Endodermal cell (in vitro differentiated cells): ENCODE results near the gene CAMKK2. TPM values are rescaled to one million over a fixed set of nuclear protein-coding genes. Genes with fewer than 3 reads are reported as not detected.

Source experiments
- DNase-seq: peaks from one replicate; pipeline ENCODE4 v3.0.0-alpha.2; 2017
- H3K27ac ChIP-seq: 2 replicates; pipeline ENCODE4 v1.5.1; 2013; ENCODE audit warnings: mild to moderate bottlenecking, low read depth, low read length, moderate library complexity
- H3K27me3 ChIP-seq: 2 replicates; pipeline ENCODE4 v1.6.1; 2013; ENCODE audit warnings: mild to moderate bottlenecking, low read length, moderate library complexity; ENCODE audit not compliant: insufficient read depth, control insufficient read depth, poor library complexity, severe bottlenecking
- H3K36me3 ChIP-seq: 2 replicates; pipeline ENCODE4 v1.7.0; 2013; ENCODE audit warnings: mild to moderate bottlenecking, low read length, moderate library complexity; ENCODE audit not compliant: control insufficient read depth, insufficient read depth
- H3K4me1 ChIP-seq: one replicate; pipeline ENCODE4 v1.7.0; 2013; ENCODE audit warnings: low read length; ENCODE audit not compliant: control insufficient read depth, insufficient read depth
- H3K4me3 ChIP-seq: 2 replicates; pipeline ENCODE4 v1.5.1; 2013; ENCODE audit warnings: mild to moderate bottlenecking, low read length, moderate library complexity
- H3K9ac ChIP-seq: 2 replicates; pipeline ENCODE4 v1.6.1; 2013; ENCODE audit warnings: mild to moderate bottlenecking, low read length, moderate library complexity; ENCODE audit not compliant: poor library complexity, severe bottlenecking; ENCODE audit errors: extremely low read depth
- H3K9me3 ChIP-seq: 2 replicates; pipeline ENCODE4 v1.6.1; 2013; ENCODE audit warnings: mild to moderate bottlenecking, low read length, moderate library complexity; ENCODE audit not compliant: control insufficient read depth
- H3K27ac Mint-ChIP-seq: 2 replicates; pipeline ENCODE4 v1.8.0; 2020; ENCODE audit warnings: mixed read lengths
- H3K27me3 Mint-ChIP-seq: 2 replicates; pipeline ENCODE4 v1.8.0; 2021; ENCODE audit warnings: mild to moderate bottlenecking, mixed read lengths; ENCODE audit not compliant: insufficient read depth
- H3K36me3 Mint-ChIP-seq: 2 replicates; pipeline ENCODE4 v1.8.0; 2020; ENCODE audit warnings: low read depth, mixed read lengths
- H3K4me1 Mint-ChIP-seq: 2 replicates; pipeline ENCODE4 v1.8.0; 2020; ENCODE audit warnings: mixed read lengths
- H3K4me3 Mint-ChIP-seq: 2 replicates; pipeline ENCODE4 v1.8.0; 2020; ENCODE audit warnings: mild to moderate bottlenecking, moderate library complexity, mixed read lengths
- H3K9me3 Mint-ChIP-seq: 2 replicates; pipeline ENCODE4 v1.8.0; 2020; ENCODE audit warnings: mild to moderate bottlenecking, mixed read lengths
- WGBS, 2 experiments: methylation state at CpG; one replicate each; pipeline versions ENCODE4 v1.1.5 to v1.1.7; 2013; ENCODE audit warnings: missing lambda C conversion rate in 2 of 2, mixed read lengths in 1 of 2; ENCODE audit not compliant: insufficient coverage in 1 of 2, insufficient read length in 1 of 2; 5-methylcytosine and 5-hydroxymethylcytosine counted together
- total RNA-seq, 2 donors: library from RNA; stranded (reverse); fragmentation: NEBNext Ultra II Directional in 1 of 2; extraction: Animal tissue kit (Norgen Biotek cat#: 25700) in 1 of 2; gene quantifications; 2 replicates in 1 of 2; 3 replicates in 1 of 2; pipeline ENCODE4 v1.2.1, GENCODE V29; 2021
- TF ChIP-seq, protein P1 (sequence below): fragments of 200-600 bp; sonication (generic); conservative IDR thresholded peaks from 2 replicates; pipeline ENCODE4 v1.5.0; 2021; ENCODE audit warnings: antibody characterized with exemption, mild to moderate bottlenecking

Gene CAMKK2
- total RNA-seq, 2 donors from 2014 or later: 95.8 to 113 TPM

- Histone ChIP-seq H3K4me1 (no peaks in the 10 kb centered on the region), H3K9me3 (no peaks in the 10 kb centered on the region), H3K36me3 (peaks cover 75% of the 10 kb centered on the region), H3K4me3 (no peak overlapping the region), H3K27ac (no peak overlapping the region), H3K9ac (no peak overlapping the region), H3K27me3 (no peaks in the 10 kb centered on the region)
- H3K36me3 Mint-ChIP-seq: peaks cover 77% of the 10 kb centered on the region
- no peak overlapping the region for H3K27ac Mint-ChIP-seq
- no peaks in the 10 kb centered on the region for H3K4me1 Mint-ChIP-seq
- no peak overlapping the region for H3K4me3 Mint-ChIP-seq
- WGBS, 2 experiments: 84 to 95% methylated on average over 4 to 10 of the region's 10 CpGs
- H3K9me3 Mint-ChIP-seq: no peaks in the 10 kb centered on the region
- no peaks in the 10 kb centered on the region for H3K27me3 Mint-ChIP-seq
- no peak for DNase-seq
- TF ChIP-seq, protein P1, sequence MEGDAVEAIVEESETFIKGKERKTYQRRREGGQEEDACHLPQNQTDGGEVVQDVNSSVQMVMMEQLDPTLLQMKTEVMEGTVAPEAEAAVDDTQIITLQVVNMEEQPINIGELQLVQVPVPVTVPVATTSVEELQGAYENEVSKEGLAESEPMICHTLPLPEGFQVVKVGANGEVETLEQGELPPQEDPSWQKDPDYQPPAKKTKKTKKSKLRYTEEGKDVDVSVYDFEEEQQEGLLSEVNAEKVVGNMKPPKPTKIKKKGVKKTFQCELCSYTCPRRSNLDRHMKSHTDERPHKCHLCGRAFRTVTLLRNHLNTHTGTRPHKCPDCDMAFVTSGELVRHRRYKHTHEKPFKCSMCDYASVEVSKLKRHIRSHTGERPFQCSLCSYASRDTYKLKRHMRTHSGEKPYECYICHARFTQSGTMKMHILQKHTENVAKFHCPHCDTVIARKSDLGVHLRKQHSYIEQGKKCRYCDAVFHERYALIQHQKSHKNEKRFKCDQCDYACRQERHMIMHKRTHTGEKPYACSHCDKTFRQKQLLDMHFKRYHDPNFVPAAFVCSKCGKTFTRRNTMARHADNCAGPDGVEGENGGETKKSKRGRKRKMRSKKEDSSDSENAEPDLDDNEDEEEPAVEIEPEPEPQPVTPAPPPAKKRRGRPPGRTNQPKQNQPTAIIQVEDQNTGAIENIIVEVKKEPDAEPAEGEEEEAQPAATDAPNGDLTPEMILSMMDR: no peak
Measured at GRCh38 chr12:121263206-121263935, 33.1 kb downstream of the CAMKK2 start.

- no peak for DNase-seq
- no peak overlapping the region for H3K4me3 ChIP-seq
- 94 to 95% methylated on average over 4 to 6 of the region's 6 CpGs for WGBS, 2 experiments
- H3K27ac ChIP-seq: no peak overlapping the region
- Mint-ChIP-seq H3K9me3 (no peaks in the 10 kb centered on the region), H3K4me1 (no peaks in the 10 kb centered on the region), H3K36me3 (peaks cover 82% of the 10 kb centered on the region), H3K4me3 (no peak overlapping the region), H3K27ac (peak overlapping the region; percentile 67), H3K27me3 (no peaks in the 10 kb centered on the region)
- peaks cover 72% of the 10 kb centered on the region for H3K36me3 ChIP-seq
- H3K4me1 ChIP-seq: no peaks in the 10 kb centered on the region
- TF ChIP-seq, protein P1: no peak
- no peaks in the 10 kb centered on the region for H3K9me3 ChIP-seq
- H3K27me3 ChIP-seq: no peaks in the 10 kb centered on the region
- H3K9ac ChIP-seq: no peak overlapping the region
Measured at GRCh38 chr12:121261398-121261797, 35.1 kb downstream of the CAMKK2 start.

GRCh38 chr12:121260091-121260490, 36.4 kb downstream of the CAMKK2 start:
- Histone ChIP-seq H3K9me3 (no peaks in the 10 kb centered on the region), H3K27me3 (no peaks in the 10 kb centered on the region), H3K36me3 (peaks cover 67% of the 10 kb centered on the region), H3K4me1 (no peaks in the 10 kb centered on the region), H3K27ac (no peak overlapping the region), H3K9ac (no peak overlapping the region), H3K4me3 (no peak overlapping the region)
- Mint-ChIP-seq H3K9me3 (no peaks in the 10 kb centered on the region), H3K36me3 (peaks cover 78% of the 10 kb centered on the region), H3K4me1 (no peaks in the 10 kb centered on the region), H3K27ac (peak overlapping the region; percentile 11), H3K27me3 (no peaks in the 10 kb centered on the region), H3K4me3 (no peak overlapping the region)
- 91 to 98% methylated on average over 4 to 7 of the region's 7 CpGs for WGBS, 2 experiments
- DNase-seq: no peak
- TF ChIP-seq, protein P1: no peak
